SU-DHL-6 (cell line): ENCODE measurements around the gene SLC29A2.

ENCODE experiments used
- H2AFZ ChIP-seq: fragments of 200-600 bp; sonication (generic); 2 replicates; pipeline ENCODE4 v1.6.1; 2014; ENCODE audit warnings: low read depth, mild to moderate bottlenecking, moderate library complexity, mixed read lengths, antibody characterized with exemption, low read length; ENCODE audit not compliant: severe bottlenecking
- H3F3A ChIP-seq: fragments of 200-600 bp; shearing (Covaris generic); 2 replicates; pipeline ENCODE4 v1.6.0; 2016; ENCODE audit warnings: antibody characterized with exemption, mild to moderate bottlenecking; ENCODE audit not compliant: insufficient read depth
- H3K27ac ChIP-seq: fragments of 200-600 bp; sonication (generic); 2 replicates; pipeline ENCODE4 v1.5.1; 2016; ENCODE audit warnings: low read depth, mild to moderate bottlenecking, low read length, moderate library complexity, mixed read lengths
- H3K27me3 ChIP-seq: fragments of 200-600 bp; sonication (generic), shearing (Covaris generic); 2 replicates; pipeline ENCODE4 v1.6.0; 2014; ENCODE audit warnings: mild to moderate bottlenecking, low read length
- H3K36me3 ChIP-seq: fragments of 200-600 bp; sonication (generic); 2 replicates; pipeline ENCODE4 v1.6.1; 2014; ENCODE audit warnings: mild to moderate bottlenecking, low read length, mixed read lengths
- H3K4me2 ChIP-seq: fragments of 300-600, 200-600 bp; shearing (Covaris generic), sonication (generic); 2 replicates; pipeline ENCODE4 v1.6.0; 2014; ENCODE audit warnings: low read length, low read depth, mild to moderate bottlenecking; ENCODE audit not compliant: poor library complexity, severe bottlenecking
- H3K4me3 ChIP-seq: fragments of 200-600 bp; sonication (generic); 2 replicates; pipeline ENCODE4 v1.5.1; 2014; ENCODE audit warnings: antibody characterized with exemption, low read length, mild to moderate bottlenecking, mixed read lengths; ENCODE audit not compliant: insufficient read depth, poor library complexity, severe bottlenecking
- H3K79me2 ChIP-seq: fragments of 200-600 bp; sonication (generic); 2 replicates; pipeline ENCODE4 v1.6.1; 2014; ENCODE audit warnings: mild to moderate bottlenecking, low read length, moderate library complexity; ENCODE audit not compliant: insufficient read depth
- H3K9ac ChIP-seq: fragments of 200-600 bp; sonication (generic); 2 replicates; pipeline ENCODE4 v1.7.0; 2014; ENCODE audit warnings: mild to moderate bottlenecking, low read length
- H3K9me2 ChIP-seq: fragments of 200-600 bp; sonication (generic); replicated peaks from 2 replicates; pipeline ENCODE4 v1.6.1; 2014; ENCODE audit warnings: low read length; ENCODE audit not compliant: insufficient read depth
- H3K9me3 ChIP-seq: fragments of 200-600 bp; sonication (generic); 2 replicates; pipeline ENCODE4 v1.6.1; 2014; ENCODE audit warnings: low read length, mixed read lengths; ENCODE audit not compliant: insufficient read depth
- H4K20me1 ChIP-seq: fragments of 200-600 bp; sonication (generic); 2 replicates; pipeline ENCODE4 v1.6.1; 2014; ENCODE audit warnings: low read depth, mild to moderate bottlenecking, antibody characterized with exemption, low read length, moderate library complexity, mixed read lengths
- CTCF ChIP-seq: fragments of 200-600 bp; sonication (generic); IDR thresholded peaks from one replicate; pipeline ENCODE4 v1.5.1; 2017; ENCODE audit warnings: antibody characterized with exemption, mild to moderate bottlenecking, low read length, moderate library complexity; ENCODE audit not compliant: insufficient read depth, poor library complexity, severe bottlenecking
- EZH2phosphoT487 ChIP-seq: fragments of 200-600 bp; sonication (generic), shearing (Covaris generic); conservative IDR thresholded peaks from 2 replicates; pipeline ENCODE4 v1.6.1; 2018; ENCODE audit warnings: mild to moderate bottlenecking, antibody characterized with exemption, low read length, moderate library complexity, mixed read lengths

The SLC29A2 gene

GRCh38 chr11:66418986-66419308 is 47.4 kb upstream of the SLC29A2 start:
- Histone ChIP-seq H3K4me3 (no peak overlapping the region), H3K36me3 (no peaks in the 10 kb centered on the region), H3K27ac (no peak overlapping the region), H3K9me2 (no peaks in the 10 kb centered on the region), H4K20me1 (no peaks in the 10 kb centered on the region), H3F3A (no peaks in the 10 kb centered on the region), H3K27me3 (no peaks in the 10 kb centered on the region), H3K79me2 (no peaks in the 10 kb centered on the region), H3K9me3 (no peaks in the 10 kb centered on the region), H3K9ac (no peak overlapping the region), H3K4me2 (no peak overlapping the region), H2AFZ (no peak overlapping the region)
- TF ChIP-seq CTCF = no peak
- TF ChIP-seq EZH2phosphoT487 = no peak

- H3F3A ChIP-seq = no peaks in the 10 kb centered on the region
- H3K9ac ChIP-seq = no peak overlapping the region
- no peak overlapping the region for H3K4me2 ChIP-seq
- H4K20me1 ChIP-seq = no peaks in the 10 kb centered on the region
- no peak overlapping the region for H3K27ac ChIP-seq
- no peaks in the 10 kb centered on the region for H3K9me3 ChIP-seq
- no peaks in the 10 kb centered on the region for H3K36me3 ChIP-seq
- H3K9me2 ChIP-seq = no peaks in the 10 kb centered on the region
- no peak overlapping the region for H3K4me3 ChIP-seq
- peak; percentile 22 for TF ChIP-seq CTCF
- TF ChIP-seq EZH2phosphoT487 = no peak
- H3K79me2 ChIP-seq = no peaks in the 10 kb centered on the region
- no peak overlapping the region for H2AFZ ChIP-seq
- H3K27me3 ChIP-seq = no peaks in the 10 kb centered on the region
These were observed 46.8 kb upstream of the SLC29A2 start for GRCh38 chr11:66418168-66418985.

- Histone ChIP-seq H3K9me2 (no peaks in the 10 kb centered on the region), H3K4me3 (no peak overlapping the region), H3K27ac (no peak overlapping the region), H4K20me1 (no peaks in the 10 kb centered on the region), H3K36me3 (no peaks in the 10 kb centered on the region), H3K4me2 (no peak overlapping the region), H3K9me3 (no peaks in the 10 kb centered on the region), H3K27me3 (no peaks in the 10 kb centered on the region), H3F3A (no peaks in the 10 kb centered on the region), H2AFZ (no peak overlapping the region), H3K79me2 (no peaks in the 10 kb centered on the region), H3K9ac (no peak overlapping the region)
- TF ChIP-seq CTCF = no peak
These were observed 45.4 kb upstream of the SLC29A2 start for GRCh38 chr11:66417000-66417399.
